ENCODE data around the gene A2M. TPM values are rescaled to one million over a fixed set of nuclear protein-coding genes. Genes with fewer than 3 reads are reported as not detected.

A2M gene
- total RNA-seq, 4 donors from 2014 or later = 66.2 to 136 (median 96.5) TPM

- intact Hi-C loops (cut with DNase I; ENCODE audit: low total_unique reads) = loop anchor here (10.0 kb wide), 1 partner anchor 81 kb away; no protein-coding TSS in a partner anchor
- H3K9me3 ChIP-seq = no peaks in the 10 kb centered on the region
- no peak for TF ChIP-seq POLR2AphosphoS5 (IDR thresholded peaks at IDR 0.05)
- TF ChIP-seq CTCF (IDR thresholded peaks at IDR 0.05) = no peak
- TF ChIP-seq POLR2A (IDR thresholded peaks at IDR 0.05) = no peak
- no peak for TF ChIP-seq EP300 (IDR thresholded peaks at IDR 0.05; ENCODE audit: low read depth)
Measured at GRCh38 chr12:9036227-9036626, 79.5 kb downstream of the A2M start.

DNA sequence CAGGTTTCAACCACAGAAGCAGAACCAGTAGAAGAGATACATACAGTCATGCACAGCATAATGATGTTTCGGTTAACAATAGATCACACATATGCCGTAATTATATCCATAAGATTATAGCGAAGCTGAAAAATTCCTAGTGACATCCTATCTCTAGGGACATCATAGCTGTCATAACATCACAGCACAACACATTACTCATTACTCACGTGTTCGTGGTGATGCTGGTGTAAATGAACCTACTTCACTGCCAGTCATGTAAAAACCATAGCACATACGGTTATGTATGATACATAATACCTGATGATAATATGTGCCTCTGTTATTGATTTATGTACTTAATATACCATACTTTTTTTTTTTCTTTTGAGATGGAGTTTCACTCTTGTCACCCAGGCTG is 81.6 kb downstream of the A2M start:
- DNase-seq = no peak
- intact Hi-C loops (cut with DNase I; ENCODE audit: low total_unique reads) = loop anchor here (10.0 kb wide), 1 partner anchor 79 kb away; no protein-coding TSS in a partner anchor
- Histone ChIP-seq H3K36me3 (no peaks in the 10 kb centered on the region), H3K27me3 (no peaks in the 10 kb centered on the region), H3K9me3 (no peaks in the 10 kb centered on the region), H3K4me3 (no peak overlapping the region), H3K4me1 (no peaks in the 10 kb centered on the region), H3K27ac (no peak overlapping the region)
- 95% methylated on average over 3 to 6 of the region's 6 CpGs for WGBS, 2 donors (ENCODE audit: low coverage in 1 of 2)
- TF ChIP-seq POLR2A (IDR thresholded peaks at IDR 0.05) (no peak), POLR2AphosphoS5 (IDR thresholded peaks at IDR 0.05) (no peak)
- in situ Hi-C loops (cut with MboI; ENCODE audit: low pct_ligation_motif_present in 1 of 4, low pct_unique_long_range_greater_than_20kb in 1 of 4, low sequenced_read_pairs in 3 of 4) = loop anchor here in 2 of 4 donors (25.0 kb wide), 1 partner anchor 347 kb away; the partner anchor contains the start of gene RIMKLB (in 2 of the 2)

More at GRCh38 chr12:9036227-9036626, 79.5 kb downstream of the A2M start:
- no peaks in the 10 kb centered on the region for H3K4me1 ChIP-seq
- DNase-seq = no peak
- 78 to 85% methylated on average over 5 to 6 of the region's 6 CpGs for WGBS, 2 donors (ENCODE audit: low coverage in 1 of 2)
- no peaks in the 10 kb centered on the region for H3K27me3 ChIP-seq
- in situ Hi-C loops (cut with MboI; ENCODE audit: low pct_ligation_motif_present in 1 of 4, low pct_unique_long_range_greater_than_20kb in 1 of 4, low sequenced_read_pairs in 3 of 4) = loop anchor here in 2 of 4 donors (25.0 kb wide), 1 partner anchor 349 kb away; the partner anchor contains the start of gene RIMKLB (in 2 of the 2)
- H3K4me3 ChIP-seq = no peak overlapping the region
- no peak overlapping the region for H3K27ac ChIP-seq
- H3K36me3 ChIP-seq = no peaks in the 10 kb centered on the region

DNA sequence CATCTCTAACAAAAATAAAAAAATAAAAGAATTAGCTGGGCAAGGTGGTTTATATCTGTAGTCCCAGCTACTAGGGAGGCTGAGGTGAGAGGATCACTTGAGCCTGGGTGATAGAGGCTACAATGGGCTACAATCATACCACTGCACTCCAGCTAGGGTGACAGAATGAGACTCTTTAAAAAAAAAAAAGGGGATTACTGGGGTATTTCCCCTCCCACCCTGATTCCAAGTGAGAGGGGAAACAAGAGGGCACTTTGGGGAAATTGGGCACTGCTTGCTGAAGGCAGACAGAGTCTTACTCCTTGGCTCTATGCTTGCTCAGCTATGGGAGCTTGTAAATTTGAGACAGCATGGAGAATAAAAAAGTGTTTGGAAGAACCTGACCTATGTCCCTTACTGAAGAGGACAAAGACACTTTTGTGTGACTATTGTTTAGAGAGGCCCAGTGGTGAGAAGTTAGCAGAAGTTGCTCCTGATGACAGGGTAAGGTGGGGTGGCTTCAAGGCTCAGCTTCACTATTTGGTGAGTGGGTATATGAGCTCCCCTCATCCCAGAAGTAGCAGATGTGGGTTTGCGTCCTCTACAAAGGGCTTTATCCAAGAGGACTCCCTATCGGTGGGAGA is 82.3 kb downstream of the A2M start:
- TF ChIP-seq CTCF (IDR thresholded peaks at IDR 0.05) (no peak), POLR2AphosphoS5 (IDR thresholded peaks at IDR 0.05) (no peak), EP300 (IDR thresholded peaks at IDR 0.05; ENCODE audit: low read depth) (no peak), POLR2A (IDR thresholded peaks at IDR 0.05) (no peak)
- no peak overlapping the region for H3K4me3 ChIP-seq
- no peaks in the 10 kb centered on the region for H3K27me3 ChIP-seq
- H3K36me3 ChIP-seq = no peaks in the 10 kb centered on the region
- no peaks in the 10 kb centered on the region for H3K9me3 ChIP-seq
- no peaks in the 10 kb centered on the region for H3K4me1 ChIP-seq
- H3K27ac ChIP-seq = no peak overlapping the region
- intact Hi-C loops (cut with DNase I; ENCODE audit: low total_unique reads) (loop anchor here (10.0 kb wide), 1 partner anchor 79 kb away; no protein-coding TSS in a partner anchor), in situ Hi-C loops (cut with MboI; ENCODE audit: low pct_ligation_motif_present in 1 of 4, low pct_unique_long_range_greater_than_20kb in 1 of 4, low sequenced_read_pairs in 3 of 4) (loop anchor here in 2 of 4 donors (25.0 kb wide), 1 partner anchor 346 kb away; the partner anchor contains the start of gene RIMKLB (in 2 of the 2))
- DNase-seq = no peak
- WGBS, 2 donors (ENCODE audit: low coverage in 1 of 2) = 50 to 94% methylated on average over 1 to 2 of the region's 2 CpGs

- H3K36me3 ChIP-seq = no peaks in the 10 kb centered on the region
- no peaks in the 10 kb centered on the region for H3K9me3 ChIP-seq
- intact Hi-C loops (cut with DNase I; ENCODE audit: low total_unique reads) = loop anchor here (10.0 kb wide), 1 partner anchor 78 kb away; no protein-coding TSS in a partner anchor
- TF ChIP-seq EP300 (IDR thresholded peaks at IDR 0.05; ENCODE audit: low read depth) (no peak), POLR2AphosphoS5 (IDR thresholded peaks at IDR 0.05) (no peak), POLR2A (IDR thresholded peaks at IDR 0.05) (no peak)
- in situ Hi-C loops (cut with MboI; ENCODE audit: low pct_ligation_motif_present in 1 of 4, low pct_unique_long_range_greater_than_20kb in 1 of 4, low sequenced_read_pairs in 3 of 4) = loop anchor here in 2 of 4 donors (25.0 kb wide), 1 partner anchor 345 kb away; the partner anchor contains the start of gene RIMKLB (in 2 of the 2)
- 72 to 82% methylated on average over 5 of the region's 5 CpGs for WGBS, 2 donors (ENCODE audit: low coverage in 1 of 2)
- no peak overlapping the region for H3K27ac ChIP-seq
- H3K27me3 ChIP-seq = no peaks in the 10 kb centered on the region
- no peaks in the 10 kb centered on the region for H3K4me1 ChIP-seq
- no peak overlapping the region for H3K4me3 ChIP-seq
- DNase-seq = no peak
Measured at GRCh38 chr12:9032202-9032964, 83.3 kb downstream of the A2M start.

Measured in transverse colon (tissue), 4 donors.